Activated naive CD4-positive, alpha-beta T cell treated with anti-CD3 and anti-CD28 coated beads, Interleukin-2, amount 10 ng/mL, durations not matched to agents 7 days and 5 days (primary cell): ENCODE measurements around the gene SPRED2.

Source experiments
- CTCF ChIA-PET: fragments of 350-600 bp; sonication (Branson Sonifier 250); formaldehyde crosslinking; loops from one replicate; lab custom pipeline; 2021; ENCODE audit warnings: antibody characterized with exemption; lab: Charles Lee
- DNase-seq: peaks from one replicate; pipeline ENCODE4 v3.0.0-alpha.2; 2020
- H3K27ac Mint-ChIP-seq: one replicate; pipeline ENCODE4 v1.8.0; 2021; ENCODE audit warnings: mild to moderate bottlenecking, moderate library complexity, mixed read lengths
- H3K27me3 Mint-ChIP-seq: one replicate; pipeline ENCODE4 v1.8.0; 2021; ENCODE audit warnings: mild to moderate bottlenecking, mixed read lengths
- H3K36me3 Mint-ChIP-seq: one replicate; pipeline ENCODE4 v1.8.0; 2021; ENCODE audit warnings: mixed read lengths
- H3K4me1 Mint-ChIP-seq: one replicate; pipeline ENCODE4 v1.8.0; 2021; ENCODE audit warnings: mixed read lengths
- H3K4me3 Mint-ChIP-seq: one replicate; pipeline ENCODE4 v1.8.0; 2021; ENCODE audit warnings: mild to moderate bottlenecking, moderate library complexity, mixed read lengths
- H3K9me3 Mint-ChIP-seq: one replicate; pipeline ENCODE4 v1.8.0; 2021; ENCODE audit warnings: mixed read lengths

SPRED2 gene

GRCh38 chr2:65380255-65380654 is 52.1 kb downstream of the SPRED2 start:
- no peaks in the 10 kb centered on the region for H3K9me3 Mint-ChIP-seq
- H3K4me1 Mint-ChIP-seq: peaks cover 40% of the 10 kb centered on the region
- H3K36me3 Mint-ChIP-seq: peaks cover 4% of the 10 kb centered on the region
- H3K4me3 Mint-ChIP-seq: no peak overlapping the region
- CTCF ChIA-PET: interaction anchor here (1.0 kb wide), 1 partner anchor 62 kb away, joined by 3 read pairs; no protein-coding TSS in a partner anchor
- no peak overlapping the region for H3K27ac Mint-ChIP-seq
- no peaks in the 10 kb centered on the region for H3K27me3 Mint-ChIP-seq
- no peak for DNase-seq

- CTCF ChIA-PET: interaction anchor here (1.0 kb wide), 1 partner anchor 62 kb away, joined by 3 read pairs; no protein-coding TSS in a partner anchor
- Mint-ChIP-seq H3K9me3 (no peaks in the 10 kb centered on the region), H3K27me3 (no peaks in the 10 kb centered on the region), H3K27ac (no peak overlapping the region), H3K36me3 (peaks cover 4% of the 10 kb centered on the region), H3K4me3 (no peak overlapping the region), H3K4me1 (peaks cover 42% of the 10 kb centered on the region)
- no peak for DNase-seq
Measured at GRCh38 chr2:65379721-65380171, 52.7 kb downstream of the SPRED2 start.

- H3K9me3 Mint-ChIP-seq: no peaks in the 10 kb centered on the region
- H3K27ac Mint-ChIP-seq: no peak overlapping the region
- no peak overlapping the region for H3K4me3 Mint-ChIP-seq
- H3K36me3 Mint-ChIP-seq: peaks cover 4% of the 10 kb centered on the region
- DNase-seq: no peak
- peaks cover 46% of the 10 kb centered on the region for H3K4me1 Mint-ChIP-seq
- CTCF ChIA-PET: no interaction called here
- H3K27me3 Mint-ChIP-seq: no peaks in the 10 kb centered on the region
Measured at GRCh38 chr2:65379223-65379622, 53.2 kb downstream of the SPRED2 start.

GRCh38 chr2:65378290-65378689 is 54.1 kb downstream of the SPRED2 start:
- no peak overlapping the region for H3K4me3 Mint-ChIP-seq
- H3K36me3 Mint-ChIP-seq: peaks cover 6% of the 10 kb centered on the region
- H3K27ac Mint-ChIP-seq: no peak overlapping the region
- no peaks in the 10 kb centered on the region for H3K9me3 Mint-ChIP-seq
- H3K4me1 Mint-ChIP-seq: peaks cover 42% of the 10 kb centered on the region
- H3K27me3 Mint-ChIP-seq: no peaks in the 10 kb centered on the region
- no peak for DNase-seq
- CTCF ChIA-PET: no interaction called here

GRCh38 chr2:65377556-65378192 is 54.7 kb downstream of the SPRED2 start:
- H3K4me1 Mint-ChIP-seq: peaks cover 37% of the 10 kb centered on the region
- no peaks in the 10 kb centered on the region for H3K27me3 Mint-ChIP-seq
- CTCF ChIA-PET: no interaction called here
- no peaks in the 10 kb centered on the region for H3K9me3 Mint-ChIP-seq
- H3K27ac Mint-ChIP-seq: no peak overlapping the region
- DNase-seq: no peak
- H3K4me3 Mint-ChIP-seq: no peak overlapping the region
- peaks cover 6% of the 10 kb centered on the region for H3K36me3 Mint-ChIP-seq

GRCh38 chr2:65375723-65376122 is 56.7 kb downstream of the SPRED2 start:
- peaks cover 6% of the 10 kb centered on the region for H3K36me3 Mint-ChIP-seq
- no peaks in the 10 kb centered on the region for H3K9me3 Mint-ChIP-seq
- DNase-seq: no peak
- no peak overlapping the region for H3K27ac Mint-ChIP-seq
- peaks cover 23% of the 10 kb centered on the region for H3K4me1 Mint-ChIP-seq
- CTCF ChIA-PET: no interaction called here
- H3K4me3 Mint-ChIP-seq: no peak overlapping the region
- no peaks in the 10 kb centered on the region for H3K27me3 Mint-ChIP-seq

GRCh38 chr2:65374999-65375398 is 57.4 kb downstream of the SPRED2 start:
- Mint-ChIP-seq H3K9me3 (no peaks in the 10 kb centered on the region), H3K27ac (no peak overlapping the region), H3K36me3 (peaks cover 6% of the 10 kb centered on the region), H3K27me3 (no peaks in the 10 kb centered on the region), H3K4me1 (peaks cover 23% of the 10 kb centered on the region), H3K4me3 (no peak overlapping the region)
- no peak for DNase-seq
- CTCF ChIA-PET: no interaction called here

- CTCF ChIA-PET: no interaction called here
- H3K27ac Mint-ChIP-seq: no peak overlapping the region
- no peaks in the 10 kb centered on the region for H3K9me3 Mint-ChIP-seq
Measured at GRCh38 chr2:65374575-65374974, 57.8 kb downstream of the SPRED2 start.

GRCh38 chr2:65373365-65373918 is 59.0 kb downstream of the SPRED2 start:
- H3K4me1 Mint-ChIP-seq: peaks cover 23% of the 10 kb centered on the region
- H3K27ac Mint-ChIP-seq: no peak overlapping the region
- no peak for DNase-seq
- H3K4me3 Mint-ChIP-seq: no peak overlapping the region
- CTCF ChIA-PET: interaction anchor here (0.8 to 1.2 kb wide), 2 partner anchors 13 to 54 kb away, joined by 3 read pairs; no protein-coding TSS in a partner anchor
- peaks cover 6% of the 10 kb centered on the region for H3K36me3 Mint-ChIP-seq
- no peaks in the 10 kb centered on the region for H3K9me3 Mint-ChIP-seq
- no peaks in the 10 kb centered on the region for H3K27me3 Mint-ChIP-seq

More at GRCh38 chr2:65374575-65374974, 57.8 kb downstream of the SPRED2 start:
- Mint-ChIP-seq H3K4me1 (peaks cover 23% of the 10 kb centered on the region), H3K27me3 (no peaks in the 10 kb centered on the region), H3K36me3 (peaks cover 6% of the 10 kb centered on the region), H3K4me3 (no peak overlapping the region)
- DNase-seq: no peak

GRCh38 chr2:65372619-65373018 is 59.8 kb downstream of the SPRED2 start:
- CTCF ChIA-PET: interaction anchor here (0.8 to 1.2 kb wide), 2 partner anchors 13 to 53 kb away, joined by 3 read pairs; no protein-coding TSS in a partner anchor
- Mint-ChIP-seq H3K9me3 (no peaks in the 10 kb centered on the region), H3K27me3 (no peaks in the 10 kb centered on the region), H3K36me3 (peaks cover 6% of the 10 kb centered on the region), H3K27ac (no peak overlapping the region), H3K4me3 (no peak overlapping the region), H3K4me1 (peaks cover 16% of the 10 kb centered on the region)
- DNase-seq: no peak

- Mint-ChIP-seq H3K4me3 (no peak overlapping the region), H3K9me3 (no peaks in the 10 kb centered on the region), H3K27ac (no peak overlapping the region), H3K27me3 (no peaks in the 10 kb centered on the region), H3K4me1 (peaks cover 24% of the 10 kb centered on the region), H3K36me3 (peaks cover 6% of the 10 kb centered on the region)
- DNase-seq: no peak
- CTCF ChIA-PET: no interaction called here
Measured at GRCh38 chr2:65371074-65371434, 61.3 kb downstream of the SPRED2 start.

GRCh38 chr2:65370387-65371073 is 61.9 kb downstream of the SPRED2 start:
- H3K36me3 Mint-ChIP-seq: peaks cover 3% of the 10 kb centered on the region
- no peak for DNase-seq
- no peak overlapping the region for H3K4me3 Mint-ChIP-seq
- no peaks in the 10 kb centered on the region for H3K9me3 Mint-ChIP-seq
- peaks cover 28% of the 10 kb centered on the region for H3K4me1 Mint-ChIP-seq
- CTCF ChIA-PET: no interaction called here
- H3K27ac Mint-ChIP-seq: no peak overlapping the region
- H3K27me3 Mint-ChIP-seq: no peaks in the 10 kb centered on the region

GRCh38 chr2:65369980-65370379 is 62.4 kb downstream of the SPRED2 start:
- no peak overlapping the region for H3K4me3 Mint-ChIP-seq
- no peak overlapping the region for H3K27ac Mint-ChIP-seq
- peaks cover 1% of the 10 kb centered on the region for H3K36me3 Mint-ChIP-seq
- no peak for DNase-seq
- no peaks in the 10 kb centered on the region for H3K9me3 Mint-ChIP-seq
- CTCF ChIA-PET: interaction anchor here (1.0 kb wide), 1 partner anchor 20 kb away, joined by 3 read pairs; no protein-coding TSS in a partner anchor
- H3K27me3 Mint-ChIP-seq: no peaks in the 10 kb centered on the region
- H3K4me1 Mint-ChIP-seq: peaks cover 28% of the 10 kb centered on the region

- no peak for DNase-seq
Measured at GRCh38 chr2:65369574-65369973, 62.8 kb downstream of the SPRED2 start.

More at GRCh38 chr2:65369574-65369973, 62.8 kb downstream of the SPRED2 start:
- Mint-ChIP-seq H3K27ac (no peak overlapping the region), H3K9me3 (no peaks in the 10 kb centered on the region), H3K27me3 (no peaks in the 10 kb centered on the region), H3K4me1 (peaks cover 24% of the 10 kb centered on the region), H3K36me3 (peaks cover 1% of the 10 kb centered on the region), H3K4me3 (no peak overlapping the region)
- CTCF ChIA-PET: interaction anchor here (1.0 kb wide), 1 partner anchor 19 kb away, joined by 3 read pairs; no protein-coding TSS in a partner anchor
